Measurements from ENCODE around the gene FAM174C. TPM values are rescaled to one million over a fixed set of nuclear protein-coding genes. Genes with fewer than 3 reads are reported as not detected.

Gene FAM174C
- total RNA-seq, 2 experiments from 2014 or later, result 105 to 112 TPM

- ChIA-PET POLR2A (interaction anchor here (0.6 to 1.3 kb wide), 2 partner anchors 16 to 43 kb away, joined by 3 to 4 read pairs; no protein-coding TSS in a partner anchor), CTCF (no interaction called here)
Observed at GRCh38 chr19:1284979-1285736, 9.8 kb downstream of the FAM174C start.

- POLR2A ChIA-PET, result no interaction called here
- CTCF ChIA-PET, result interaction anchor here (0.9 kb wide), 1 partner anchor 41 kb away, joined by 3 read pairs; no protein-coding TSS in a partner anchor
Observed at GRCh38 chr19:1285737-1286360, 10.5 kb downstream of the FAM174C start, which contains the start of gene EFNA2. Gene EFNA2, plus strand, starts transcription at chr19:1285873. Its CDS starts 296 bp downstream, at chr19:1286169.

GRCh38 chr19:1286487-1287353 lies 11.4 kb downstream of the FAM174C start:
- ChIA-PET POLR2A (no interaction called here), CTCF (interaction anchor here (0.9 kb wide), 1 partner anchor 42 kb away, joined by 3 read pairs; no protein-coding TSS in a partner anchor)

- CTCF ChIA-PET, result interaction anchor here (1.1 kb wide), 1 partner anchor 47 kb away, joined by 3 read pairs; no protein-coding TSS in a partner anchor
Observed at GRCh38 chr19:1287354-1288225, 12.3 kb downstream of the FAM174C start.

GRCh38 chr19:1288226-1288612 lies 12.9 kb downstream of the FAM174C start:
- ChIA-PET CTCF (interaction anchor here (1.1 kb wide), 1 partner anchor 46 kb away, joined by 3 read pairs; no protein-coding TSS in a partner anchor), POLR2A (no interaction called here)

More at GRCh38 chr19:1287354-1288225, 12.3 kb downstream of the FAM174C start:
- POLR2A ChIA-PET, result no interaction called here

- CTCF ChIA-PET, result interaction anchor here (1.1 kb wide), 1 partner anchor 46 kb away, joined by 3 read pairs; no protein-coding TSS in a partner anchor
- POLR2A ChIA-PET, result no interaction called here
Observed at GRCh38 chr19:1288833-1289685, 13.7 kb downstream of the FAM174C start.

GRCh38 chr19:1289686-1290025 lies 14.3 kb downstream of the FAM174C start:
- CTCF ChIA-PET, result interaction anchor here (2.1 kb wide), 1 partner anchor 10 kb away, joined by 8 read pairs; no protein-coding TSS in a partner anchor
- POLR2A ChIA-PET, result no interaction called here

- CTCF ChIA-PET, result interaction anchor here (2.1 kb wide), 1 partner anchor 11 kb away, joined by 8 read pairs; no protein-coding TSS in a partner anchor
- POLR2A ChIA-PET, result no interaction called here
Observed at GRCh38 chr19:1290196-1290702, 14.9 kb downstream of the FAM174C start.

GRCh38 chr19:1290703-1291651 lies 15.6 kb downstream of the FAM174C start:
- POLR2A ChIA-PET, result no interaction called here
- CTCF ChIA-PET, result interaction anchor here (2.1 kb wide), 1 partner anchor 12 kb away, joined by 8 read pairs; no protein-coding TSS in a partner anchor

GRCh38 chr19:1291761-1292418 lies 16.6 kb downstream of the FAM174C start:
- ChIA-PET CTCF (interaction anchor here (2.1 kb wide), 1 partner anchor 12 kb away, joined by 8 read pairs; no protein-coding TSS in a partner anchor), POLR2A (no interaction called here)

- ChIA-PET CTCF (no interaction called here), POLR2A (interaction anchor here (0.6 kb wide), 1 partner anchor 41 kb away, joined by 4 read pairs; no protein-coding TSS in a partner anchor)
Observed at GRCh38 chr19:1292419-1293151, 17.3 kb downstream of the FAM174C start.

- POLR2A ChIA-PET, result no interaction called here
- CTCF ChIA-PET, result interaction anchor here (0.9 kb wide), 1 partner anchor 14 kb away, joined by 3 read pairs; no protein-coding TSS in a partner anchor
Observed at GRCh38 chr19:1293782-1294604, 18.7 kb downstream of the FAM174C start.

GRCh38 chr19:1294688-1295087 lies 19.4 kb downstream of the FAM174C start:
- POLR2A ChIA-PET, result no interaction called here
- CTCF ChIA-PET, result interaction anchor here (0.9 kb wide), 1 partner anchor 15 kb away, joined by 3 read pairs; no protein-coding TSS in a partner anchor
